HepG2 (cell line): Measurements from ENCODE around the gene TECTB. TPM values are rescaled to one million over a fixed set of nuclear protein-coding genes. Genes with fewer than 3 reads are reported as not detected.

ENCODE experiments used
- CHD2 ChIP-seq: IDR thresholded peaks from 2 replicates; pipeline ENCODE4 v1.6.1; 2011; ENCODE audit warnings: low read depth, low read length, improper control_type of control experiment
- FOXC1 ChIP-seq: sonication (generic); formaldehyde crosslinking; IDR thresholded peaks from 2 replicates; pipeline ENCODE4 v1.8.0; 2022; ENCODE audit warnings: mild to moderate bottlenecking, missing genetic modification reagents, borderline replicate concordance
- GMEB2 ChIP-seq: IDR thresholded peaks from 2 replicates; pipeline ENCODE4 v1.6.1; 2016; ENCODE audit warnings: missing biosample characterization, missing genetic modification reagents, low read depth
- HMG20B ChIP-seq: conservative IDR thresholded peaks from 2 replicates; pipeline ENCODE4 v1.6.1; 2016; ENCODE audit warnings: missing genetic modification reagents, missing compliant biosample characterization
- MAFG ChIP-seq: sonication (generic); formaldehyde crosslinking; IDR thresholded peaks from 2 replicates; pipeline ENCODE4 v1.5.1; 2020; ENCODE audit warnings: mild to moderate bottlenecking, missing genetic modification reagents
- MED1 ChIP-seq: sonication (generic); formaldehyde crosslinking; IDR thresholded peaks from 2 replicates; pipeline ENCODE4 v1.4.0; 2020; ENCODE audit warnings: missing genetic modification reagents
- MIER2 ChIP-seq: IDR thresholded peaks from 2 replicates; pipeline ENCODE4 v1.6.1; 2016; ENCODE audit warnings: missing biosample characterization, missing genetic modification reagents
- PAX8 ChIP-seq: sonication (generic); formaldehyde crosslinking; IDR thresholded peaks from 2 replicates; pipeline ENCODE4 v1.8.0; 2022; ENCODE audit warnings: mild to moderate bottlenecking, missing genetic modification reagents, borderline replicate concordance
- PHF21A ChIP-seq: sonication (generic); formaldehyde crosslinking; IDR thresholded peaks from 2 replicates; pipeline ENCODE4 v1.5.0; 2020; ENCODE audit warnings: mild to moderate bottlenecking, missing genetic modification reagents
- PHF8 ChIP-seq: sonication (generic); formaldehyde crosslinking; IDR thresholded peaks from 2 replicates; pipeline ENCODE4 v1.5.0; 2020; ENCODE audit warnings: missing genetic modification reagents
- RNF219 ChIP-seq: sonication (generic); formaldehyde crosslinking; IDR thresholded peaks from 2 replicates; pipeline ENCODE4 v1.5.0; 2020; ENCODE audit warnings: mild to moderate bottlenecking, missing genetic modification reagents
- SMC3 ChIP-seq: IDR thresholded peaks from 2 replicates; pipeline ENCODE4 v1.6.1; 2011; ENCODE audit warnings: low read length, improper control_type of control experiment
- TEAD2 ChIP-seq: sonication (generic); formaldehyde crosslinking; IDR thresholded peaks from 2 replicates; pipeline ENCODE4 v1.9.0; 2021; ENCODE audit warnings: missing genetic modification reagents
- ZBTB42 ChIP-seq: sonication (generic); formaldehyde crosslinking; IDR thresholded peaks from 2 replicates; pipeline ENCODE4 v1.5.0; 2020; ENCODE audit warnings: mild to moderate bottlenecking, missing genetic modification reagents
- ZIK1 ChIP-seq: sonication (generic); formaldehyde crosslinking; IDR thresholded peaks from 2 replicates; pipeline ENCODE4 v1.5.0; 2020; ENCODE audit warnings: mild to moderate bottlenecking, low read depth, missing genetic modification reagents, borderline replicate concordance
- ZNF138 ChIP-seq: sonication (generic); formaldehyde crosslinking; IDR thresholded peaks from 2 replicates; pipeline ENCODE4 v1.5.0; 2020; ENCODE audit warnings: mild to moderate bottlenecking, low read depth, missing genetic modification reagents
- ZNF180 ChIP-seq: sonication (generic); formaldehyde crosslinking; IDR thresholded peaks from 2 replicates; pipeline ENCODE4 v1.4.0; 2020; ENCODE audit warnings: low read depth, missing genetic modification reagents, borderline replicate concordance
- ZNF207 ChIP-seq: fragments of 450-650 bp; IDR thresholded peaks from 2 replicates; pipeline ENCODE4 v1.6.1; 2016; ENCODE audit warnings: antibody characterized with exemption, borderline replicate concordance
- ZNF224 ChIP-seq: sonication (generic); formaldehyde crosslinking; IDR thresholded peaks from 2 replicates; pipeline ENCODE4 v1.5.0; 2020; ENCODE audit warnings: mild to moderate bottlenecking, missing genetic modification reagents
- ZNF225 ChIP-seq: sonication (generic); formaldehyde crosslinking; IDR thresholded peaks from 2 replicates; pipeline ENCODE4 v1.4.0; 2020; ENCODE audit warnings: mild to moderate bottlenecking, missing genetic modification reagents
- ZNF329 ChIP-seq: sonication (generic); formaldehyde crosslinking; IDR thresholded peaks from 2 replicates; pipeline ENCODE4 v1.9.0; 2021; ENCODE audit warnings: low read depth, mild to moderate bottlenecking, missing genetic modification reagents
- ZNF432 ChIP-seq: sonication (generic); formaldehyde crosslinking; IDR thresholded peaks from 2 replicates; pipeline ENCODE4 v1.5.0; 2020; ENCODE audit warnings: missing genetic modification reagents, mild to moderate bottlenecking, borderline replicate concordance
- ZNF441 ChIP-seq: sonication (generic); formaldehyde crosslinking; IDR thresholded peaks from 2 replicates; pipeline ENCODE4 v1.7.0; 2021; ENCODE audit warnings: missing genetic modification reagents, borderline replicate concordance
- ZNF446 ChIP-seq: sonication (generic); formaldehyde crosslinking; IDR thresholded peaks from 2 replicates; pipeline ENCODE4 v1.5.0; 2020; ENCODE audit warnings: mild to moderate bottlenecking, missing genetic modification reagents
- ZNF558 ChIP-seq: sonication (generic); formaldehyde crosslinking; IDR thresholded peaks from 2 replicates; pipeline ENCODE4 v1.9.0; 2022; ENCODE audit warnings: mild to moderate bottlenecking, missing genetic modification reagents, borderline replicate concordance
- ZNF660 ChIP-seq: sonication (generic); formaldehyde crosslinking; IDR thresholded peaks from 2 replicates; pipeline ENCODE4 v1.5.1; 2020; ENCODE audit warnings: mild to moderate bottlenecking, low read depth, missing genetic modification reagents, borderline replicate concordance
- ZNF691 ChIP-seq: sonication (generic); formaldehyde crosslinking; IDR thresholded peaks from 2 replicates; pipeline ENCODE4 v1.4.0; 2020; ENCODE audit warnings: missing genetic modification reagents, low read depth, mild to moderate bottlenecking, borderline replicate concordance
- ZNF792 ChIP-seq: IDR thresholded peaks from 2 replicates; pipeline ENCODE4 v1.6.1; 2016
- ZNF883 ChIP-seq: sonication (generic); formaldehyde crosslinking; IDR thresholded peaks from 2 replicates; pipeline ENCODE4 v1.5.1; 2020; ENCODE audit warnings: mild to moderate bottlenecking, missing genetic modification reagents; ENCODE audit errors: not compliant biosample characterization
- polyA plus RNA-seq, 8 experiments: library from polyadenylated mRNA; depleted of rRNA in 3 of 8; stranded (reverse) in 7 of 8; unstranded in 1 of 8; fragments of >200 nt; fragmentation: Illumina TruSeq in 4 of 8; extraction: Trizol in 4 of 8; gene quantifications; 2 replicates each; pipeline versions ENCODE4 v1.2.1 to v1.2.3, GENCODE V29; 2011 to 2016; ENCODE audit warnings: low read depth in 4 of 8, missing spikeins in 1 of 8, mixed read lengths in 1 of 8; ENCODE audit not compliant: insufficient read depth in 1 of 8
- total RNA-seq, 5 experiments: library from RNA; depleted of rRNA; stranded (reverse); fragments of >200 nt; fragmentation: Illumina TruSeq; extraction: Trizol; gene quantifications; 2 replicates each; pipeline ENCODE4 v1.2.3, GENCODE V29; 2016; ENCODE audit warnings: low read depth in 1 of 5

TECTB gene
- total and polyA plus RNA-seq, 2 of the 13 experiments (the other 11 are each of a cell fraction or from before 2014, with no cell fraction given): 0.78 to 1.8 TPM

- TF ChIP-seq GMEB2 (no peak), MED1 (CRISPR knock-in tag) (peak; percentile 99), ZNF224 (CRISPR knock-in tag) (no peak), ZNF691 (CRISPR knock-in tag) (peak; percentile 64; the same call in 1 of the 2 replicates), CHD2 (no peak), SMC3 (no peak; the same call in 1 of the 2 replicates), MIER2 (CRISPR knock-in tag) (no peak), ZNF329 (no peak), MAFG (no peak), ZNF792 (CRISPR knock-in tag) (no peak), HMG20B (no peak), ZBTB42 (no peak), RNF219 (CRISPR knock-in tag) (no peak), ZIK1 (CRISPR knock-in tag) (no peak), ZNF225 (no peak), ZNF558 (no peak), TEAD2 (no peak), ZNF883 (CRISPR knock-in tag) (no peak), ZNF441 (CRISPR knock-in tag) (no peak), ZNF207 (no peak), PHF21A (CRISPR knock-in tag) (peak; percentile 69), ZNF446 (no peak), ZNF138 (no peak), FOXC1 (CRISPR knock-in tag) (no peak), ZNF432 (CRISPR knock-in tag) (no peak), PHF8 (peak; percentile 30; the same call in 1 of the 2 replicates), ZNF660 (CRISPR knock-in tag) (no peak), PAX8 (no peak), ZNF180 (CRISPR knock-in tag) (no peak)
Observed at GRCh38 chr10:112265745-112266144, 17.5 kb upstream of the TECTB start (continued).
